HCT116 (cell line): Measurements from ENCODE around the gene GRAP. TPM values are rescaled to one million over a fixed set of nuclear protein-coding genes. Genes with fewer than 3 reads are reported as not detected.

ENCODE experiments used
- ATAC-seq: fragments of 200-7000 bp; cut with Tn5 transposase; 2 replicates; pipeline ENCODE4 v1.9.1; 2020; ENCODE audit warnings: mild to moderate bottlenecking, moderate library complexity
- BruUV-seq: library from RNA; stranded (reverse); fragments of 400-500 nt; replicated peaks from 2 replicates; lab custom pipeline; 2021; lab: Mats Ljungman, UMichigan
- CTCF ChIA-PET: fragments of 300-600 bp; sonication (Branson Sonifier 250); formaldehyde crosslinking; loops from one replicate; lab custom pipeline; 2021; ENCODE audit warnings: antibody characterized with exemption; lab: Charles Lee
- POLR2A ChIA-PET: fragments of 300-600, 350-600 bp; sonication (Branson Sonifier 250); formaldehyde crosslinking; loops from one replicate; lab custom pipeline; 2021; ENCODE audit warnings: antibody characterized with exemption; lab: Charles Lee
- RAD21 ChIA-PET, 2 experiments: fragments of 300-600 bp; sonication (Branson Sonifier 250); formaldehyde crosslinking; loops; one replicate each; lab custom pipeline; 2023; ENCODE audit warnings: low total read pairs in 2 of 2; ENCODE audit not compliant: uncharacterized antibody in 2 of 2, unreplicated experiment in 2 of 2, low non-redundant PET in 1 of 2; lab: Charles Lee
- DNase-seq: peaks from one replicate; pipeline ENCODE4 v3.0.0-alpha.2; 2010; ENCODE audit warnings: low read depth, low spot score
- H2AFZ ChIP-seq: fragments of 200-600 bp; shearing (Covaris generic), sonication (generic); 2 replicates; pipeline ENCODE4 v1.6.1; 2017; ENCODE audit warnings: low read depth, mixed run types, mixed read lengths, antibody characterized with exemption, low read length; ENCODE audit not compliant: poor library complexity, severe bottlenecking
- H3K27ac ChIP-seq: 2 replicates; pipeline ENCODE4 v1.5.1; 2012; ENCODE audit warnings: low read depth, low read length
- H3K27me3 ChIP-seq: fragments of 200-600 bp; sonication (generic); 2 replicates; pipeline ENCODE4 v1.6.1; 2016; ENCODE audit warnings: mixed run types, low read length, mixed read lengths; ENCODE audit not compliant: insufficient read depth
- H3K36me3 ChIP-seq, 2 experiments: fragments of 200-500 bp in 1 of 2; fragments of 200-600 bp in 1 of 2; sonication (Bioruptor generic) in 1 of 2; sonication (generic) in 1 of 2; 2 replicates each; pipeline versions ENCODE4 v1.5.1 to v1.6.1; 2014 to 2016; ENCODE audit warnings: low read length in 2 of 2, inconsistent platforms in 1 of 2, mixed read lengths in 1 of 2, mixed run types in 1 of 2; ENCODE audit not compliant: insufficient read depth in 2 of 2, control insufficient read depth in 1 of 2
- H3K4me1 ChIP-seq, 2 experiments: fragments of 200-600 bp in 1 of 2; sonication (generic) in 1 of 2; 2 replicates each; pipeline versions ENCODE4 v1.5.1 to v1.6.1; 2012 to 2017; ENCODE audit warnings: low read length in 2 of 2, inconsistent platforms in 1 of 2, mild to moderate bottlenecking in 1 of 2, mixed read lengths in 1 of 2, mixed run types in 1 of 2, moderate library complexity in 1 of 2; ENCODE audit not compliant: insufficient read depth in 2 of 2, control insufficient read depth in 1 of 2
- H3K4me2 ChIP-seq: fragments of 200-600 bp; sonication (generic); 2 replicates; pipeline ENCODE4 v1.6.1; 2017; ENCODE audit warnings: mixed run types, low read length, mixed read lengths
- H3K4me3 ChIP-seq, 2 experiments: fragments of 200-600 bp in 1 of 2; sonication (generic) in 1 of 2; replicated peaks in 1 of 2; 2 replicates each; pipeline ENCODE4 v1.5.1; 2011 to 2016; ENCODE audit warnings: low read length in 2 of 2, control low read depth in 1 of 2, low read depth in 1 of 2, mild to moderate bottlenecking in 1 of 2, mixed read lengths in 1 of 2, mixed run types in 1 of 2
- H3K79me2 ChIP-seq: fragments of 200-600 bp; sonication (generic); 2 replicates; pipeline ENCODE4 v1.6.1; 2017; ENCODE audit warnings: mild to moderate bottlenecking, mixed run types, low read length, moderate library complexity, mixed read lengths; ENCODE audit not compliant: insufficient read depth
- H3K9ac ChIP-seq: fragments of 200-600 bp; sonication (generic); 2 replicates; pipeline ENCODE4 v1.6.1; 2016; ENCODE audit warnings: low read length, mixed read lengths
- H3K9me2 ChIP-seq: fragments of 200-600 bp; sonication (generic), shearing (Covaris generic); 2 replicates; pipeline ENCODE4 v1.6.1; 2017; ENCODE audit warnings: mixed run types, mild to moderate bottlenecking, moderate library complexity; ENCODE audit not compliant: insufficient read depth
- H3K9me3 ChIP-seq, 2 experiments: fragments of 200-500 bp in 1 of 2; fragments of 200-600 bp in 1 of 2; sonication (Bioruptor generic) in 1 of 2; sonication (generic) in 1 of 2; 2 replicates each; pipeline ENCODE4 v1.6.1; 2014 to 2017; ENCODE audit warnings: low read length in 2 of 2, mixed read lengths in 2 of 2, inconsistent platforms in 1 of 2, low read depth in 1 of 2, mild to moderate bottlenecking in 1 of 2, mixed run types in 1 of 2, moderate library complexity in 1 of 2; ENCODE audit not compliant: control insufficient read depth in 1 of 2, insufficient read depth in 1 of 2
- H4K20me1 ChIP-seq: fragments of 200-600 bp; sonication (generic), shearing (Covaris generic); 2 replicates; pipeline ENCODE4 v1.6.1; 2017; ENCODE audit warnings: mixed run types, mild to moderate bottlenecking, moderate library complexity; ENCODE audit not compliant: insufficient read depth
- CBX3 ChIP-seq: IDR thresholded peaks from 2 replicates; pipeline ENCODE4 v1.6.1; 2012; ENCODE audit warnings: low read depth
- CEBPB ChIP-seq: IDR thresholded peaks from 2 replicates; pipeline ENCODE4 v1.6.1; 2012; ENCODE audit warnings: low read depth
- EZH2 ChIP-seq: fragments of 200-600 bp; sonication (generic); IDR thresholded peaks from 2 replicates; pipeline ENCODE4 v1.6.1; 2017; ENCODE audit warnings: antibody characterized with exemption, mixed run types
- EZH2phosphoT487 ChIP-seq: fragments of 200-600 bp; IDR thresholded peaks from 2 replicates; pipeline ENCODE4 v1.6.1; 2018; ENCODE audit warnings: antibody characterized with exemption, borderline replicate concordance
- SIN3A ChIP-seq: IDR thresholded peaks from 2 replicates; pipeline ENCODE4 v1.6.1; 2012; ENCODE audit warnings: low read depth
- SP1 ChIP-seq: IDR thresholded peaks from 2 replicates; pipeline ENCODE4 v1.6.1; 2012; ENCODE audit warnings: low read depth
- SRF ChIP-seq: IDR thresholded peaks from 2 replicates; pipeline ENCODE4 v1.6.1; 2012; ENCODE audit warnings: low read depth
- YY1 ChIP-seq: IDR thresholded peaks from 2 replicates; pipeline ENCODE4 v1.6.1; 2011; ENCODE audit warnings: low read length, low read depth, moderate library complexity, mild to moderate bottlenecking; ENCODE audit not compliant: insufficient replicate concordance; ENCODE audit errors: extremely low read depth
- ZFX ChIP-seq: fragments of 450-650 bp; IDR thresholded peaks from 2 replicates; pipeline ENCODE4 v1.6.1; 2017
- ZNF274 ChIP-seq: fragments of 200-500 bp; sonication (Bioruptor generic); IDR thresholded peaks from 2 replicates; pipeline ENCODE4 v1.6.1; 2014; ENCODE audit warnings: mild to moderate bottlenecking, low read depth, low read length, inconsistent platforms
- intact Hi-C: fragments of 100-400 bp; cut with micrococcal nuclease; formaldehyde crosslinking; loops from 2 replicates; pipeline ENCODE4 v1.10.0; 2022
- total RNA-seq: library from RNA; stranded (reverse); gene quantifications from one replicate; pipeline ENCODE4 v1.2.1, GENCODE V29; 2021; ENCODE audit not compliant: unreplicated experiment
- TF ChIP-seq, protein P1 (sequence below), 3 experiments: fragments of 200-600 bp in 1 of 3; sonication (generic) in 1 of 3; IDR thresholded peaks in 2 of 3; conservative IDR thresholded peaks in 1 of 3; 2 replicates each; pipeline ENCODE4 v1.5.1; 2012 to 2017; ENCODE audit warnings: low read depth in 2 of 3, low read length in 2 of 3, antibody characterized with exemption in 1 of 3, borderline replicate concordance in 1 of 3, control low read depth in 1 of 3, mild to moderate bottlenecking in 1 of 3, mixed read lengths in 1 of 3, mixed run types in 1 of 3, moderate library complexity in 1 of 3; ENCODE audit not compliant: insufficient read depth in 1 of 3
- TF ChIP-seq, protein P2 (sequence below): IDR thresholded peaks from 2 replicates; pipeline ENCODE4 v1.6.1; 2012
- TF ChIP-seq, protein P3 (sequence below): IDR thresholded peaks from 2 replicates; pipeline ENCODE4 v1.6.1; 2012
- TF ChIP-seq, protein P4 (sequence below): IDR thresholded peaks from 2 replicates; pipeline ENCODE4 v1.6.1; 2012; ENCODE audit warnings: low read depth

Gene GRAP
- total RNA-seq, 1 experiment from 2014 or later: 0.27 TPM

DNA sequence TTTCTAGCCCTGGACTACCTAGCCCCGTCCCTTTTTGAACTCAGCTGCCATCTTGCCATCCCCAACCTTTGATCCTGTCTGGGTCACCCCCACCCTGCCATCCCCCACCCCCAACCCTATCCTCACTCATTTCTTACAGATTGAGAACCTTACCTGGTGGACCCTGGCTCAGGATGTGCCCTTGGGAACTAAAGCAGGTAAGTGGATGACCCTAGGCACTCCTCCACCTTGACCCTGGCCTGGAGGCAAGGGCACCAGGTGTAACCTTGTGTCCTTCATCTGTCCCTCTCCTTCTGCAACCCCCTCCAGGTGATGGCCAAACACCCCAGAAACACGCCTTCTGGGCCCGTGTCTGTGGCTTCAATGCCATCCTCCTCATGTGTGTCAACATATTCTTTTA is 26.7 kb downstream of the GRAP start:
- no peaks in the 10 kb centered on the region for H3K9me3 ChIP-seq
- no peaks in the 10 kb centered on the region for H3K27me3 ChIP-seq
- ChIA-PET POLR2A (no interaction called here), RAD21 (no interaction called here), CTCF (interaction anchor here (1.8 kb wide), 1 partner anchor 59 kb away, joined by 5 read pairs; no protein-coding TSS in a partner anchor)
- BruUV-seq: no TSS peak
- TF ChIP-seq, protein P1, sequence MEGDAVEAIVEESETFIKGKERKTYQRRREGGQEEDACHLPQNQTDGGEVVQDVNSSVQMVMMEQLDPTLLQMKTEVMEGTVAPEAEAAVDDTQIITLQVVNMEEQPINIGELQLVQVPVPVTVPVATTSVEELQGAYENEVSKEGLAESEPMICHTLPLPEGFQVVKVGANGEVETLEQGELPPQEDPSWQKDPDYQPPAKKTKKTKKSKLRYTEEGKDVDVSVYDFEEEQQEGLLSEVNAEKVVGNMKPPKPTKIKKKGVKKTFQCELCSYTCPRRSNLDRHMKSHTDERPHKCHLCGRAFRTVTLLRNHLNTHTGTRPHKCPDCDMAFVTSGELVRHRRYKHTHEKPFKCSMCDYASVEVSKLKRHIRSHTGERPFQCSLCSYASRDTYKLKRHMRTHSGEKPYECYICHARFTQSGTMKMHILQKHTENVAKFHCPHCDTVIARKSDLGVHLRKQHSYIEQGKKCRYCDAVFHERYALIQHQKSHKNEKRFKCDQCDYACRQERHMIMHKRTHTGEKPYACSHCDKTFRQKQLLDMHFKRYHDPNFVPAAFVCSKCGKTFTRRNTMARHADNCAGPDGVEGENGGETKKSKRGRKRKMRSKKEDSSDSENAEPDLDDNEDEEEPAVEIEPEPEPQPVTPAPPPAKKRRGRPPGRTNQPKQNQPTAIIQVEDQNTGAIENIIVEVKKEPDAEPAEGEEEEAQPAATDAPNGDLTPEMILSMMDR (IDR thresholded peaks at IDR 0.05 in 2 of 3, conservative IDR thresholded peaks at IDR 0.05 in 1 of 3; ENCODE audit: borderline replicate concordance in 1 of 3, insufficient read depth in 1 of 3, low read depth in 2 of 3, low read length in 2 of 3): no peak
- TF ChIP-seq, protein P2, sequence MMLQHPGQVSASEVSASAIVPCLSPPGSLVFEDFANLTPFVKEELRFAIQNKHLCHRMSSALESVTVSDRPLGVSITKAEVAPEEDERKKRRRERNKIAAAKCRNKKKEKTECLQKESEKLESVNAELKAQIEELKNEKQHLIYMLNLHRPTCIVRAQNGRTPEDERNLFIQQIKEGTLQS: no peak
- TF ChIP-seq CEBPB: no peak
- TF ChIP-seq ZFX: no peak
- TF ChIP-seq, protein P3, sequence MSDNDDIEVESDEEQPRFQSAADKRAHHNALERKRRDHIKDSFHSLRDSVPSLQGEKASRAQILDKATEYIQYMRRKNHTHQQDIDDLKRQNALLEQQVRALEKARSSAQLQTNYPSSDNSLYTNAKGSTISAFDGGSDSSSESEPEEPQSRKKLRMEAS: no peak
- no peak for TF ChIP-seq YY1
- TF ChIP-seq SP1: no peak
- no peak for TF ChIP-seq EZH2phosphoT487
- TF ChIP-seq SRF: no peak
- TF ChIP-seq EZH2: no peak
- no peak for TF ChIP-seq ZNF274
- TF ChIP-seq SIN3A: no peak
- TF ChIP-seq CBX3: no peak
- TF ChIP-seq, protein P4, sequence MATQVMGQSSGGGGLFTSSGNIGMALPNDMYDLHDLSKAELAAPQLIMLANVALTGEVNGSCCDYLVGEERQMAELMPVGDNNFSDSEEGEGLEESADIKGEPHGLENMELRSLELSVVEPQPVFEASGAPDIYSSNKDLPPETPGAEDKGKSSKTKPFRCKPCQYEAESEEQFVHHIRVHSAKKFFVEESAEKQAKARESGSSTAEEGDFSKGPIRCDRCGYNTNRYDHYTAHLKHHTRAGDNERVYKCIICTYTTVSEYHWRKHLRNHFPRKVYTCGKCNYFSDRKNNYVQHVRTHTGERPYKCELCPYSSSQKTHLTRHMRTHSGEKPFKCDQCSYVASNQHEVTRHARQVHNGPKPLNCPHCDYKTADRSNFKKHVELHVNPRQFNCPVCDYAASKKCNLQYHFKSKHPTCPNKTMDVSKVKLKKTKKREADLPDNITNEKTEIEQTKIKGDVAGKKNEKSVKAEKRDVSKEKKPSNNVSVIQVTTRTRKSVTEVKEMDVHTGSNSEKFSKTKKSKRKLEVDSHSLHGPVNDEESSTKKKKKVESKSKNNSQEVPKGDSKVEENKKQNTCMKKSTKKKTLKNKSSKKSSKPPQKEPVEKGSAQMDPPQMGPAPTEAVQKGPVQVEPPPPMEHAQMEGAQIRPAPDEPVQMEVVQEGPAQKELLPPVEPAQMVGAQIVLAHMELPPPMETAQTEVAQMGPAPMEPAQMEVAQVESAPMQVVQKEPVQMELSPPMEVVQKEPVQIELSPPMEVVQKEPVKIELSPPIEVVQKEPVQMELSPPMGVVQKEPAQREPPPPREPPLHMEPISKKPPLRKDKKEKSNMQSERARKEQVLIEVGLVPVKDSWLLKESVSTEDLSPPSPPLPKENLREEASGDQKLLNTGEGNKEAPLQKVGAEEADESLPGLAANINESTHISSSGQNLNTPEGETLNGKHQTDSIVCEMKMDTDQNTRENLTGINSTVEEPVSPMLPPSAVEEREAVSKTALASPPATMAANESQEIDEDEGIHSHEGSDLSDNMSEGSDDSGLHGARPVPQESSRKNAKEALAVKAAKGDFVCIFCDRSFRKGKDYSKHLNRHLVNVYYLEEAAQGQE: no peak
- H3K9ac ChIP-seq: no peak overlapping the region
- H3K27ac ChIP-seq: no peak overlapping the region
- peaks cover 0 to 11% of the 10 kb centered on the region in 2 experiments; a peak in 1 of 4 replicates for H3K4me1 ChIP-seq
- no peak for DNase-seq
- H4K20me1 ChIP-seq: no peaks in the 10 kb centered on the region
- no peak for ATAC-seq
- H3K36me3 ChIP-seq: no peaks in the 10 kb centered on the region
- no peak overlapping the region for H3K4me3 ChIP-seq
- intact Hi-C loops: no loop called here
- H3K4me2 ChIP-seq: no peak overlapping the region
- H3K9me2 ChIP-seq: no peaks in the 10 kb centered on the region
- H3K79me2 ChIP-seq: no peaks in the 10 kb centered on the region
- no peak overlapping the region for H2AFZ ChIP-seq
